NCI-H1092 treated with DMSO at 0.1 percent for 48 hours (cell line): ENCODE data around the gene TNFSF10.
"Not testable (repeated sequence)": the region's sequence is repeated elsewhere in the genome, so short reads cannot be mapped to it uniquely, and the experiment has no call there.

Source experiments
- DNase-seq: peaks from one replicate; lab custom pipeline; 2025; lab: John Stamatoyannopoulos, UW

TNFSF10 gene

DNA sequence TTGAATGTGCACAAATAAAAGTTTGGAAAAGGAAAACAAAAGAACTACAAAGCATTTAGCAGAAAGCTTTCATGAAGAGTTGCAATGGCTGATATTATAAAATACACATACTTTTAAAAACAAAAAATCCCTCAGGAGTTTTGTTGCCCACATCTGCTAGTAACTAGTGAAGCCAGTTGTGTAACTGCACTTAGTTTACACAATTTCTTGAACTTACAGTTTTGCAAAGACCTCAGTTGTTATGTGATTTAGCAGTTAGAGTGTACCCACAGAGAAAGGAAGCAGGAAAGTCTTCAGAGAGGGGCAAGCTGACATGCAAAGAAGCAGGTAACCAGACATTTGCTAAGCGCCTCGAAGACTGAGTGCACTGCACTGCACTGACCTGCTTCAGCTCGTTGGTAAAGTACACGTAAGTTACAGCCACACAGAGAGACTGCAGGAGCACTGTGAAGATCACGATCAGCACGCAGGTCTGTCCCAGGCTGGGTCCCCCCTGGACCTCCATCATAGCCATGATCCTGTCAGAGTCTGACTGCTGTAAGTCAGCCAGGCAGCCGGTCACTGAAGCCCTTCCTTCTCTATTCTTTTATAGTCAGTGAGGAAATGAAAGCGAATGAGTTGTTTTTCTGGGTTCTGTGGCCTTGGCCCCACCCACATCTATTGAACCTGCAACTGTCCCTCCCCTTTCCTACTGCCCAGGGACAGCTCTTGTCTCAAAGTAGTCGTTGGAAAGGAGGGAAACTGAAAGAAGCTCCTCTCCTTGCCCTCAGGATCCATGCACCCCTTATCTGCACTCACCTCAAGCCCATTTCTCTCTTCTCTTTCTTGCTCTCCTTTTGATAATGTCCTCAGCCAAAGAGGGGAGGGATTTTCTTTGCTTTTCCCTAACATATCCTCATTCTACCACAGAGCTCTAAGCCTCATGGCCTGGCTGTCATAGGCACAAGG lies at the start of gene TNFSF10:
TNFSF10 (minus strand) TSS at position 560 of the 948 bp plus-strand sequence; CDS start at position 514, 46 bp downstream.
- DNase-seq: no peak

DNA sequence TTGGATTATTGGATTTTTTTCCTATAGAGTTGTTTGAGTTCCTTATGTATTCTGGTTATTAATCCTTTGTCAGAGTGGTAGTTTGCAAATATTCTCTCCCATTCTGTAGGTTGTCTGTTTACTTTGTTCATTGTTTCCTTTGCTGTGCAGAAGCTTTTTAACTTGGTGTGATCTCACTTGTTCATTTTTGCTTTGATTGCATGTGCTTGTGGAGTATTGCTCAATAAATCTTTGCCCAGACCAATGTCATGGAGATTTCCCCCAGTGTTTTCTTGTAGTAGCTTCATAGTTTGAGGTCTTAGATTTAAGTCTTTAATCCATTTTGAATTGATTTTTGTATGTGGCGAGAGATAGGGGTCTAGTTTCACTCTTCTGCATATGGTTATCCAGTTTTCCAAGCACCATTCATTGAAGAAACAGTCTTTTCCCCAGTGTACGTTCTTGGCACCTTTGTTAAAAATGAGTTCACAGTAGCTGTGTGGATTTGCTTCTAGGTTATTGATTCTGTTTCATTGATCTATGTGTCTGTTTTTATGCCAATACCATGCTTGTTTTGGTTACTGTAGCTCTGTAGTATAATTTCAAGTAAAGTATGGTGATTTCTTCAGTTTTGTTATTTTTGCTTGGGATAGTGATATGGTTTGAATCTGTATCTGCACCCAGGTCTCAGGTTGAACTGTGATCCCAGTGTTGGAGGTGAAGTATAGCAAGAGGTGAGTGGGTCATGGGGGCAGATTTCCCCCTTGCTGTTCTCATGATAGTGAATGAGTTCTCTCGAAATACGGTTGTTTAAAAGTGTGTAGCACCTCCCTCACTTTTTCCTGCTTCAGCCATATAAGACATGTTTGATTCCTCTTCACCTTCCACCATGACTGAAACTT lies 46.1 kb upstream of the TNFSF10 start:
- DNase-seq: no peak

DNA sequence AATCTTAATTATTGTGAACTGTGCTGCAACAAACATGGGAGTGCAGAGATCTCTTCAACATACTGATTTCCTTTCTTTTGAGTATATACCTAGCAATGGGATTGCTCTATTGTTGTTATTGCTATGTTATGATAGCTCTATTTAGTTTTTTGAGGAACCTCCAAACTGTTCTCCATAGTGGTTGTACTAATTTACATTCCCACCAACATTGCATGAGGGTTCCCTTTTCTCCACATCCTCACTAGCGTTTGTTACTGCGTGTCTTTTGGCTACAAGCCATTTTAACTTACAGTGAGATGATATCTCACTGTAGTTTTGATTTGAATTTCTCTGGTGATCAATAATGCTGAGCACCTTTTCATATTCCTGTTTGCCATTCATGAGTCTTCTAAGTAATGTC lies 45.5 kb upstream of the TNFSF10 start:
- no peak for DNase-seq

- DNase-seq: not testable (repeated sequence)
Observed at GRCh38 chr3:172566785-172567184, 43.6 kb upstream of the TNFSF10 start.

GRCh38 chr3:172564499-172564898 lies 41.3 kb upstream of the TNFSF10 start:
- no peak for DNase-seq

DNA sequence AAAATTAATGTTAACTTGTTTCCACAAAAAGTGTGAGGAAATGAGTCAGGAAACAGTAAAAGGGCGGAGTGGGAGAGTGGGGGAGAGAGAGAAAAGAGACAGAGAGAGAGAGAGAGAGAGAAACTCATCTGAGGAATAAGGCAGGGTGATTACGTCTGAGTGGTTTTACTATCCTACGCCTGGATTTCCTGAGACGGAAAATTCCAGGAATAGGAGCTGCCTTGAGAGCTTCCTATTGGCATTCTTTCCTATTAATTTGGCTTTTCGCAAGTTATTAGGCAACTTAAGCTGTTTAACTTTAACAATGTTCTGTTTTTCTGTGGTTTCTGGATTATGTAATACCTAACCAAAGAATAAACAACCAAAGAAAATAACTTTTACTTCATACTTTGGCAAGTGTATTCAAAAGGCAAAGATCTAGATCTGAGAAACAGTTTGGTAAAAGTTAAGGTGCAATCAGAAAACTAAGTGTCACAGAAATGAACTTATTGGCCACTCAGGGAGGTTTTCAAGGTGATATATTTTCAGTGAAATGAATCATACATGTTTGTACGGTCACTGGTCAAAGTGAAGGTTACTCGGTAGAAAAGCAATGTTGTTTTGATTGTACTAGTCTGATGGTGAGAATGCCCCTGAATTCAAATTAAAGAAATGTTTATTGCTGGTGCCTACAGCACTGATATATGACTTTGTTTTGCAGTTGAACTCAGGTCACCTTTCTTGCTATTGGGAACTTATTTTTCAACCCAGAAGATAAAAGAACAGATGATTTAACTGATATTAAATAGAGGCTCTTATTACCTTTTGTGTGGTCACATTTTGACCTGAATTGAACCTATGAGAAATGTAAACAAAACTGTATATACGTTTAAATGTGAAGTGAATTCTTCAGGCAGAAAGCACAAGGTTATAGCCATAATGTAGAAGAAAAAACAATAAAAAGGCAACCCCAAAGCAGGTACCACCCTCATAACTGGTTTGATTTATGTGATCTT lies 39.9 kb upstream of the TNFSF10 start:
- DNase-seq: no peak

- no peak for DNase-seq
Observed at GRCh38 chr3:172561897-172562640, 38.8 kb upstream of the TNFSF10 start.

GRCh38 chr3:172560586-172560985 lies 37.4 kb upstream of the TNFSF10 start:
- no peak for DNase-seq

GRCh38 chr3:172560026-172560425 lies 36.8 kb upstream of the TNFSF10 start:
- DNase-seq: no peak

DNA sequence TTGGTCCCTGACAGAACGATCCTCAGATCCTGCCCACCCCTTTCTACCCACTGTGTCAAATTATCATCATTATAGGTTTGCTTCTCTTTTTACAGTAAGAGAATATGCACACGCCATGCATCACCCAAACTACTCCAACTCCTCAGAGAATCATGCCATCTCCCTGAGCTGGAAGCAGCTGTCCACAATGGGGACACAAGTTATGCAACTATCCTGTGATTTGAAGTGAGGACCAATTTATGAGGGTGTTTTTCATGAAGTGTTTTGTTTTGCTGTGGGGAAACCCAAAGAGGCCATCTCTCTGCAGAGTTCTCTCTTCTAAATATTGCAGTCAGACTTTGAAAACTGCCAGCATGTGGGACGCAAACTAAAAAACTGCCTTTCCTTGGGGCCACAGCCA lies 35.8 kb upstream of the TNFSF10 start:
- DNase-seq: no peak

DNA sequence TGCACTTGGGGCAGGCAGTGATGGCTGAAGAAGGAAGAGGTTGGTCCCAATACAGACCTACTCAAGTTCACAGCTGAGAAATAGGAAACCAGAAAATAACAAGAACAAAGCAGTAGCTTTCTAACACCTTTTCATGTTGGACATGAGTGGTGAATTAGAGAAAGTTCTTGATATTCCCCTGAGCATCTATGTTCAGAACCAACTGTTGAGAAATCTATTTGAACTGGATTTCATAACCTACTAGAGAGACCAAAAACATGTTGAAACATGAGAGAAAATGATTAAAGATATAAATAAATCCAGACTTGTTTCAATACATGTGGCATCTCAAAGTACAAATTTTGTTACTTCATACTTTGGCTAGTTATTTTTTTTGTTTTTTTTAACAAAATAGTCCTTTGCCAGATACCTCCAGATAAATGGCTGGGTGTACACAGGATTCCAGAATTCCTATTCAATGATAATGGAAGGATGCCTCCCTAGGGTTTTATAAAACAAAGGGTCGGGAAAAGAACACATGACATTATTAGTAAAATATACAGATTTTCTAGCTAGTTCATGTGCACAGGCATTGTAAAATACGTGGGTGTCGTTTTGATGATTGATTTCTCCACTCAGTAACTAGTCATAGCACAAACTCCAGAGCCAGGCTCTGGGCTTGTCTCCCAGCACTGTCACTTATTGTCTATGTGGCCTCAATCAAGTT lies 34.4 kb upstream of the TNFSF10 start:
- DNase-seq: no peak

DNA sequence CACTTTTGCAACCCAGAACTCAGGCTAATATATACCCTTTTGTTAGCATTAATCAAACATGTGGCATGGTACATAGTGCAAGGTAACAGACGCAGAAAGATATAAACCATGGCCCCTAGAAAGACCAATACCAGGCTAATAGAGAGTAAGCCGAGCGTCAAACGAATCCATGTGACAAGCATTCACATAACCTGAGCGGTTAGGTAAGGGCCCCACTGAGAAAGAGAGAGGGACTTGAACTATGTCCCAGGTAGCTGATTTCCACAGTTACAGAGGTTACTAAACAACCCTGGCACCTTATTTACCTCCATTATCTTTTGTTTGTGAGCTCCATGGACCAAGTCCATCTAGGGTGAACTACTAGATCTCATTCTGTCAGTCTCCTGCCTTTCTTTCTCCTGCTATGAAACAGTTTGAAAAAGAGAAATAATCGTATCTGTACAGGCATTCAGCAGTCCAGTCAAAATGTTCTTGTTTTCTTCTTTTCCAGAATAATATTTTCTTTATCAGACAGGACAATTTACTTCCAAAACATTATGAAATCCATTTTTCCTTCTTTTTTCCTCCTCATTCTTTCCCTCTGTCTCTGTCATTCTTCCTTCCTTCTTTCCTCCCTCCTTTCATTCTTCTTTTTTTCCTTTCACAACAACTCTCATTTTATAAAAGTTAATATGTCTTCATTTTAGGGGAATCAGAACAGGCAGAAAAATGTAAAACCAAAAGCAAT lies 30.5 kb upstream of the TNFSF10 start:
- no peak for DNase-seq

GRCh38 chr3:172552607-172553006 lies 29.4 kb upstream of the TNFSF10 start:
- DNase-seq: no peak

- no peak for DNase-seq
Observed at GRCh38 chr3:172551874-172552273, 28.6 kb upstream of the TNFSF10 start.

DNA sequence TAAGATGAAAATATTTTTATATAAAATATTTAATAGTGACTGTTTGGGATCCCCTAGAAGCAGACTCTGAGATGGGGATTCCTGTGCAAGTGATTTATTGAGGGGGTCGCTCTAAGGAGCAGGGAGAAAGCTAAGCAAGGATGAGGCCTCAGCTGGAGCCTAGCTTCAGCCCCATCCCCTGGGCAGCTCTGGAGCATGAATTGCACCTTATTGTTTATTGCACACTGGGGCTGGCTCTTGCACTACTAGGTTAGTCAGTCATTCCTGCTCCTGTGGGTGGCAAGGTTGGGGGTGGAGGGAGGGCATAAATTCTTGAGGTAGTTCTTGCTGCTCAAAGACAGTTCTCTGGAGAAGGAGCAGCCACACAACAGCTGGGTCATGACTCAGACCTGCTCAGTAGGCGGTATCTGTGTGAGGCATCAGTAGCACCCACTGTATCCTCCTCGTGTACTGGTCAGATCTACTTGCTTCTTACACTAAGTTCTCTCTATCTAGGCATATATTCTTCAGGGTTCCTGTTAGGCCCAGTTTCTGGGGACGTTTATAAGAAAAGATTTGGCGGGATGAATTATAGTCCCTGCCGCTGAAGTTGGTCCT lies 27.2 kb upstream of the TNFSF10 start:
- DNase-seq: no peak

GRCh38 chr3:172549144-172549543 lies 25.9 kb upstream of the TNFSF10 start:
- no peak for DNase-seq

GRCh38 chr3:172546628-172547214 lies 23.5 kb upstream of the TNFSF10 start:
- DNase-seq: no peak

- DNase-seq: no peak
Observed at GRCh38 chr3:172546105-172546504, 22.9 kb upstream of the TNFSF10 start.

DNA sequence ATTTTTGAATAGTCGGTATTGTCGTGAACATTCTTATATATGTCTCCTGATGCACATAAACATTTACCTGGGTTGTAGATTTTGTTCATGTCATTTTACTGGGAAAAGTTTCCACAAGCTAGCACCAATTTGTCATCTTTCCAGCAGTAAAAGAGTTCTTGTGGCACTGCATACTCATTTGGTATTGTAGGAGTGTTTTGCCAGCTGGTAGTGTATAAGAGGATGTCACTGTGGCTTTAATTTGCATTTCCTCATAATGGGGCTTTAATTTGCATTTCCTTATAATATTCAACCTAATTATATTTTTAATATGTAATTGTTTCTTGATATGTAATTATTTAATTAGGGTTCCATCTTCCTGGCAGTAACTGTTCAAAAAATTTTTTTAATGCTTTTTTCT lies 21.2 kb upstream of the TNFSF10 start:
- no peak for DNase-seq
